Cardiac muscle cell (in vitro differentiated cells and primary cell): ENCODE measurements around the gene TTC34. TPM values are rescaled to one million over a fixed set of nuclear protein-coding genes. Genes with fewer than 3 reads are reported as not detected.
"Not testable (repeated sequence)": the region's sequence is repeated elsewhere in the genome, so short reads cannot be mapped to it uniquely, and the experiment has no call there.

ENCODE experiments used
- DNase-seq, 2 donors: peaks; one replicate each; pipeline versions ENCODE4 v3.0.0 to v3.0.0-alpha.2; 2010 to 2017; ENCODE audit warnings: low read depth in 1 of 2, low spot score in 1 of 2
- H3K27ac ChIP-seq: fragments of 200-600 bp; sonication (generic); 2 replicates; pipeline ENCODE4 v1.5.1; 2016
- H3K27me3 ChIP-seq: fragments of 200-600 bp; sonication (generic); 2 replicates; pipeline ENCODE4 v1.6.0; 2016; ENCODE audit warnings: control low read depth
- H3K36me3 ChIP-seq: fragments of 200-600 bp; sonication (generic); 2 replicates; pipeline ENCODE4 v1.5.1; 2016; ENCODE audit warnings: control low read depth
- H3K4me1 ChIP-seq: fragments of 200-600 bp; sonication (generic); 2 replicates; pipeline ENCODE4 v1.8.1; 2017; ENCODE audit warnings: low read depth, mild to moderate bottlenecking, mixed run types
- H3K4me3 ChIP-seq: fragments of 200-600 bp; sonication (generic); 2 replicates; pipeline ENCODE4 v1.5.1; 2016; ENCODE audit warnings: mild to moderate bottlenecking
- H3K9me3 ChIP-seq: fragments of 200-600 bp; sonication (generic); 2 replicates; pipeline ENCODE4 v1.5.1; 2017; ENCODE audit warnings: low read depth, mild to moderate bottlenecking, control low read depth
- CTCF ChIP-seq: IDR thresholded peaks from 2 replicates; pipeline ENCODE4 v1.5.1; 2012; ENCODE audit warnings: low read depth, mild to moderate bottlenecking, low read length
- polyA plus RNA-seq: library from polyadenylated mRNA; unstranded; fragments of >200 nt; fragmentation: Nextera tagmentation; extraction: Ambion mirVana; gene quantifications from 2 replicates; pipeline ENCODE4 v1.2.1, GENCODE V29; 2016
- total RNA-seq: library from RNA; depleted of rRNA; stranded (reverse); fragments of >200 nt; gene quantifications from 2 replicates; pipeline ENCODE4 v1.2.3, GENCODE V29; 2016

TTC34 gene
- total and polyA plus RNA-seq, 2 experiments from 2014 or later, result not detected

GRCh38 chr1:2628191-2628932 lies 173.1 kb downstream of the TTC34 start:
- H3K4me3 ChIP-seq, result no peak overlapping the region
- H3K36me3 ChIP-seq, result no peaks in the 10 kb centered on the region
- DNase-seq, result no peak
- no peak overlapping the region for H3K27ac ChIP-seq
- H3K27me3 ChIP-seq, result no peaks in the 10 kb centered on the region
- no peaks in the 10 kb centered on the region for H3K4me1 ChIP-seq
- no peak for TF ChIP-seq CTCF
- no peaks in the 10 kb centered on the region for H3K9me3 ChIP-seq

- no peaks in the 10 kb centered on the region for H3K4me1 ChIP-seq
- H3K36me3 ChIP-seq, result no peaks in the 10 kb centered on the region
- H3K27ac ChIP-seq, result no peak overlapping the region
- no peaks in the 10 kb centered on the region for H3K9me3 ChIP-seq
- H3K27me3 ChIP-seq, result no peaks in the 10 kb centered on the region
- no peak for DNase-seq
- TF ChIP-seq CTCF, result no peak
- H3K4me3 ChIP-seq, result no peak overlapping the region
Observed at GRCh38 chr1:2627746-2628145, 173.7 kb downstream of the TTC34 start.

GRCh38 chr1:2625748-2626147 lies 175.7 kb downstream of the TTC34 start:
- DNase-seq, H3K27me3 ChIP-seq, H3K9me3 ChIP-seq, H3K27ac ChIP-seq, H3K36me3 ChIP-seq, H3K4me3 ChIP-seq, H3K4me1 ChIP-seq: not testable (repeated sequence)

GRCh38 chr1:2625311-2625710 lies 176.2 kb downstream of the TTC34 start:
- no peaks in the 10 kb centered on the region for H3K4me1 ChIP-seq
- no peak overlapping the region for H3K4me3 ChIP-seq
- H3K9me3 ChIP-seq, result no peaks in the 10 kb centered on the region
- no peaks in the 10 kb centered on the region for H3K27me3 ChIP-seq
- no peak overlapping the region for H3K27ac ChIP-seq
- TF ChIP-seq CTCF, result no peak
- DNase-seq, result no peak
- no peaks in the 10 kb centered on the region for H3K36me3 ChIP-seq

- no peak for TF ChIP-seq CTCF
- H3K27ac ChIP-seq, result no peak overlapping the region
- H3K36me3 ChIP-seq, result no peaks in the 10 kb centered on the region
- no peak for DNase-seq
- no peaks in the 10 kb centered on the region for H3K9me3 ChIP-seq
- H3K27me3 ChIP-seq, result no peaks in the 10 kb centered on the region
- no peak overlapping the region for H3K4me3 ChIP-seq
- no peaks in the 10 kb centered on the region for H3K4me1 ChIP-seq
Observed at GRCh38 chr1:2624735-2625300, 176.7 kb downstream of the TTC34 start.

- no peak for DNase-seq
- Histone ChIP-seq H3K36me3 (no peaks in the 10 kb centered on the region), H3K27me3 (no peaks in the 10 kb centered on the region), H3K27ac (no peak overlapping the region), H3K4me1 (no peaks in the 10 kb centered on the region), H3K9me3 (no peaks in the 10 kb centered on the region), H3K4me3 (no peak overlapping the region)
- TF ChIP-seq CTCF, result no peak
Observed at GRCh38 chr1:2623571-2624337, 177.7 kb downstream of the TTC34 start.
